Fibroblast of lung (primary cell): ENCODE results near the gene GCA.

Experiments used
- EZH2 ChIP-seq: IDR thresholded peaks from 2 replicates; pipeline ENCODE4 v1.5.1; 2012; ENCODE audit warnings: low read length, control low read depth, mild to moderate bottlenecking; ENCODE audit errors: missing control alignments
- TF ChIP-seq, protein P1 (sequence below), 2 donors: IDR thresholded peaks in 1 of 2; conservative IDR thresholded peaks in 1 of 2; 1 replicate in 1 of 2; 2 replicates in 1 of 2; pipeline ENCODE4 v1.5.1; 2011 to 2012; ENCODE audit warnings: low read length in 2 of 2, control low read depth in 1 of 2, inconsistent platforms in 1 of 2, low read depth in 1 of 2, mild to moderate bottlenecking in 1 of 2

DNA sequence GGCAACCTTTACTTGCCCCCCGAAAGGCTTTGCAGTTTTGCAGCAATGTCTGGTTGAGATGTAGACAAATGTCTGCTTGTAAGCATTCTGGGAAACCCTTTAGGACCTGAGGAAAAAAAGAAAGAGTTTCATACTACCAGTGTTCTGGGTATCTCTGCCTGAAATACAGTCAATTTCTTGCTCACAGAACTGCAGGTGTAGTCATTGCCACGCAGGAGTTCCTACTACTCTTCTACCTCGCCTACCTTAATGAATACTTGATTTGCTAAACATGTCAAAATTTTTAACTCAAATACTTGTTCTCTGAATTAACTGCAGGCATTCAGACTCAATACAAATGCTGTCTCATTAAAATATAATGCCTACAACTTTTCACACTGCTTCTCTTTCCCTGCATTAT lies 56.4 kb downstream of the GCA start:
- TF ChIP-seq, protein P1, sequence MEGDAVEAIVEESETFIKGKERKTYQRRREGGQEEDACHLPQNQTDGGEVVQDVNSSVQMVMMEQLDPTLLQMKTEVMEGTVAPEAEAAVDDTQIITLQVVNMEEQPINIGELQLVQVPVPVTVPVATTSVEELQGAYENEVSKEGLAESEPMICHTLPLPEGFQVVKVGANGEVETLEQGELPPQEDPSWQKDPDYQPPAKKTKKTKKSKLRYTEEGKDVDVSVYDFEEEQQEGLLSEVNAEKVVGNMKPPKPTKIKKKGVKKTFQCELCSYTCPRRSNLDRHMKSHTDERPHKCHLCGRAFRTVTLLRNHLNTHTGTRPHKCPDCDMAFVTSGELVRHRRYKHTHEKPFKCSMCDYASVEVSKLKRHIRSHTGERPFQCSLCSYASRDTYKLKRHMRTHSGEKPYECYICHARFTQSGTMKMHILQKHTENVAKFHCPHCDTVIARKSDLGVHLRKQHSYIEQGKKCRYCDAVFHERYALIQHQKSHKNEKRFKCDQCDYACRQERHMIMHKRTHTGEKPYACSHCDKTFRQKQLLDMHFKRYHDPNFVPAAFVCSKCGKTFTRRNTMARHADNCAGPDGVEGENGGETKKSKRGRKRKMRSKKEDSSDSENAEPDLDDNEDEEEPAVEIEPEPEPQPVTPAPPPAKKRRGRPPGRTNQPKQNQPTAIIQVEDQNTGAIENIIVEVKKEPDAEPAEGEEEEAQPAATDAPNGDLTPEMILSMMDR (conservative IDR thresholded peaks at IDR 0.05 in 1 of 2, IDR thresholded peaks at IDR 0.05 in 1 of 2; ENCODE audit: low read depth in 1 of 2, low read length in 2 of 2), result no peak
- no peak for TF ChIP-seq EZH2
